Measurements from ENCODE around the gene ZNF8.
A peak's percentile ranks its signal among the peaks of the same experiment; 100 is the strongest.
"Not testable (repeated sequence)": the region's sequence is repeated elsewhere in the genome, so short reads cannot be mapped to it uniquely, and the experiment has no call there.

ZNF8 gene

GRCh38 chr19:58296104-58296503, 17.3 kb downstream of the ZNF8 start:
- DNase-seq (ENCODE audit: low spot score), result no peak

- DNase-seq (ENCODE audit: low spot score), result no peak
Observed at GRCh38 chr19:58300620-58301019, 21.9 kb downstream of the ZNF8 start.

- DNase-seq (ENCODE audit: low spot score), result no peak
Observed at GRCh38 chr19:58304255-58304654, 25.5 kb downstream of the ZNF8 start.

GRCh38 chr19:58304748-58305064, 26.0 kb downstream of the ZNF8 start:
- DNase-seq (ENCODE audit: low spot score), result no peak

GRCh38 chr19:58305065-58305931, 26.5 kb downstream of the ZNF8 start, which contains the start of gene ERVK3-1:
Gene ERVK3-1, plus strand, starts transcription at chr19:58305377. Its CDS starts 6,792 bp downstream, at chr19:58312169.
- peak; percentile 98 for DNase-seq (ENCODE audit: low spot score)

- DNase-seq (ENCODE audit: low spot score), result no peak
Observed at GRCh38 chr19:58305932-58306323, 27.2 kb downstream of the ZNF8 start.

GRCh38 chr19:58307736-58308135, 29.0 kb downstream of the ZNF8 start:
- DNase-seq (ENCODE audit: low spot score), result no peak

- not testable (repeated sequence) for DNase-seq (ENCODE audit: low spot score)
Observed at GRCh38 chr19:58310685-58311084, 31.9 kb downstream of the ZNF8 start.

- no peak for DNase-seq (ENCODE audit: low spot score)
Observed at GRCh38 chr19:58311345-58311865, 32.6 kb downstream of the ZNF8 start.

- DNase-seq (ENCODE audit: low spot score), result no peak
Observed at GRCh38 chr19:58315580-58315979, 36.8 kb downstream of the ZNF8 start.

GRCh38 chr19:58317476-58318072, 38.8 kb downstream of the ZNF8 start:
- DNase-seq (ENCODE audit: low spot score), result peak; percentile 46

GRCh38 chr19:58318297-58318696, 39.5 kb downstream of the ZNF8 start:
- no peak for DNase-seq (ENCODE audit: low spot score)

- no peak for DNase-seq (ENCODE audit: low spot score)
Observed at GRCh38 chr19:58319241-58319640, 40.5 kb downstream of the ZNF8 start.

- no peak for DNase-seq (ENCODE audit: low spot score)
Observed at GRCh38 chr19:58325311-58326022, 46.7 kb downstream of the ZNF8 start.

- DNase-seq (ENCODE audit: low spot score), result no peak
Observed at GRCh38 chr19:58326501-58326913, 47.8 kb downstream of the ZNF8 start.

GRCh38 chr19:58326914-58327726, 48.4 kb downstream of the ZNF8 start, which contains the start of gene ZSCAN22:
Gene ZSCAN22, plus strand, starts transcription at chr19:58326994. Its CDS starts 7,809 bp downstream, at chr19:58334803.
- peak; percentile 96 for DNase-seq (ENCODE audit: low spot score)

GRCh38 chr19:58328999-58329398, 50.2 kb downstream of the ZNF8 start:
- DNase-seq (ENCODE audit: low spot score), result no peak

- peak; percentile 82 for DNase-seq (ENCODE audit: low spot score)
Observed at GRCh38 chr19:58330458-58330857, 51.7 kb downstream of the ZNF8 start.

GRCh38 chr19:58332697-58333096, 53.9 kb downstream of the ZNF8 start:
- DNase-seq (ENCODE audit: low spot score), result no peak

- no peak for DNase-seq (ENCODE audit: low spot score)
Observed at GRCh38 chr19:58334691-58335249, 56.0 kb downstream of the ZNF8 start.

- DNase-seq (ENCODE audit: low spot score), result no peak
Observed at GRCh38 chr19:58335630-58336029, 56.9 kb downstream of the ZNF8 start.

Measured in GM03348 (cell line).